GF-D8 (cell line): ENCODE measurements around the gene VOPP1.

Experiments
- DNase-seq: peaks from one replicate; lab custom pipeline; 2025; lab: John Stamatoyannopoulos, UW

VOPP1 gene

DNA sequence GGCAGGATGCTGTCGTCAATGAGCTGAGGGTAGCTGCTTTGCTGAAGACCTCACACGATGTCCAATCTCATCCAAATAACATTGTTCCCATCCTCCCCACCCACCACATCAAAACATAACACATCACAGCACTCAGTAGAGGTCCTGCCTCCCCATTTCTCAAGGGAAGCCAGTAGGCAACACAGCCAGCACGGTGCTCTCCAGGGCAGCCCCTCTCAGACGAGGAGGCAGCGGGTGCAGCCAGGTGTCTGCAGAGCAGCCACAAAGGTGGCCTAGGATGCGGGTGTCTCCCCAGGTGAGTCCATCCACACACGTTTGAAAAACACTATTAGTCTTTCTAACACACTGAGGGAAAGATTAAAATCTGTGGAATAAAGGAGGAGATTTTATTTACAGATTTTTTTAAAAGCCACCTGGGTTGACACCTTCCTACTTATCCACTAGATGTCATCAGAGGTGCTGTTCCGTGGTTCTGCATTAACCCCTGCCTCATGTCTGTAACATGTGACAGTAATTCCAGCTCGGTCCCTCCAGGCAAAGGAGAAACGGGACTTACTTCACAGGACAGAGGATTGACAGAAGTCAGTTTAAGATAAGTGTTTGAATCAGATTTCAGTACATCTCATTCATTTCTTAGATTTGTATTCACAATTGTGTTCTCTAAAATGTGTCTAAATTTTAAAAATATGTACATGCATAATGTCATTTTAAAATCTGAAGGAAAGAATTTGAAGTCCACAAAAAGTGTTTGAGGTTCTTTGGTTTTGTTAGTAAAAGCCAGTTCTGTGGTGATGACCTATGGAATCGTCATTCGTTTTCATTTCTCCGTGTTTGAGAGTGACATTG is 139.1 kb downstream of the VOPP1 start:
- DNase-seq, result peak; percentile 7

DNA sequence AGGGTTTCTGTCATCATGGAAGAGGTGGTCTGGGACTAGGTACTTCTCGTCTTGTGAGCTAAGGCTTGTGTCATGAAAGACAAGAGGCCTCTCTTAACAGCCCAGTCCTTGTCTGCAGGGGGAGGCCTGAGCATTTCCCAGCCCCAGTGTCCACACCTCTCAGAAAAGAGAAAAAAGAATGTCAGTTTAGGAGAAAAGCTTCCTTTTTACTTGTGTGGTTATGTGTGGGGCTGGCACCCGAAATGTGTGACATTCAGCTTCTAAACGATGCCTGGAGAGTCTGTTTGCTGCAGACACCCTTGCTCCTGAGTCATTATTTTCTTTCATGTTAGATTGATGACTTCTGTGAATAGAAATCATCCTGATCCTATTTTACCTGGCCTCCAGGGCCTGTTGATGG is 139.8 kb downstream of the VOPP1 start:
- no peak for DNase-seq

DNA sequence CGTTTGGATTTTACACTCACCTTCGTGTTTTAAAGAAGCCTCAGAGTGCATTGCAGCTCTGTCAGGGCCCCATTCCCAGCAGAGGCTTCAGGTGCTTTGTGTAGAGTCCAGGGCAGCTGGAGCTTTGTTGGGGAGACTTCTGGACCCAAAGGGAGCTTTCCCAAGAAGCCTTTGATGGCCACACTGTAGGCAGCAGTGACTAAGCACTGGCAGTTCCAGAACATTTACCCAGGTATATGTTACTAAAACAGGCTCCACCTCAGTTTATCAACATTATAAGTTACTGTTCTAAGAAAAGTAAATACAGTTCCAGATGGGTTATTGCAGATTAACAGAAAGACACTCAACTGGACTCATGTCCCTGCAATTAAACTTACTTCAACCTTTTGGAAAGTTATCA is 140.4 kb downstream of the VOPP1 start:
- DNase-seq, result no peak

DNA sequence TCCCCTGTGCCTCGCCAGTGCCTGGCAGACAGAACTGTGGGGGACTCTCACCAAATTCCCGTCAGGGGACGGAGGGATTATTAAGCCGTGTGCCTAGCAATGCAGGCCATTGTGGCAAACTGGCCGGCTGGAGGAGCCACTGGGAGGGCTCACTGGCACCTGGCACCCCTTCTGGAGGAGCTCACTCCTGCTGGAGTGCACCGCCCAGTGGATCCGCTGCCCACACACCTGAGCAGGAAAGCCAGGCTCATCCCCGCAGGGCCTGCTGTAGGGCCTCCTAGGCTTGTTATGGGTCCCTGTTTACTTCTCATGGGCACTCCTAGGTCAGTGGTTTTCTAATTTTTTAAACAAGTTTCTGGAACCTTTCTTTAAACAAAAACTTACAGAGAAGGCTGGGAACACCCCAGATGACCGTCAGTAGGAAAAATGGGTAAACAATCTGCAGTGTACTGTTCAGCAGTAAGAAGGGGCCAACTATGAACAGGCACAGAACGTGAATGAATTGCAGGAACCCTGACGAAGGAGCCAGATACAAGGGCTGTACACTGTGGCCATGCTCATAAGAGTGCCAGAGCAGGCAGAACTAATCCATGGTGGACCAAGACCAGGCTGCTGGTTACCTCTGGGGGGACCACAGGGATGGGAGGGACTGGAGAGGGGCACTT is 142.3 kb downstream of the VOPP1 start:
- no peak for DNase-seq

DNA sequence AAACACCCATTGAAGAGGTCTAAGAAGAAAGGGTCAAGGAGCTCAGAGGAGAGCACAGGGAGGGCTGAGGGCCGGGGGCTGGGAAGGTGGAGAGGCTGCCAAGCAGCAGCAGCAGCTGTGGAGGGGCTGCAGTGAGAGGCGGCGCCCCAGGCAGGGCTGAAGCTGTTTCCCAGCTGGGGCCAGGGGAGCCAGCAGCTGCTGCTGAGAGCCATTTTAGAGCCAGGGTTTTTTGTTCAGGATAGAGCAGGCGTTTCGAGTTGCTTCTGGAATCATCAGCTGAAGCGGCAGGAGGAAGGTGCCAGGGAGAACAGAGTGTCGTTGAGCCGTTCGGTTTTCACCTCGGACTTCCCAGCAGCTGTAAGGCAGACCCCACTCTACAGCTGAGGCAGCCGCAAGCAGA is 144.5 kb downstream of the VOPP1 start:
- no peak for DNase-seq

DNA sequence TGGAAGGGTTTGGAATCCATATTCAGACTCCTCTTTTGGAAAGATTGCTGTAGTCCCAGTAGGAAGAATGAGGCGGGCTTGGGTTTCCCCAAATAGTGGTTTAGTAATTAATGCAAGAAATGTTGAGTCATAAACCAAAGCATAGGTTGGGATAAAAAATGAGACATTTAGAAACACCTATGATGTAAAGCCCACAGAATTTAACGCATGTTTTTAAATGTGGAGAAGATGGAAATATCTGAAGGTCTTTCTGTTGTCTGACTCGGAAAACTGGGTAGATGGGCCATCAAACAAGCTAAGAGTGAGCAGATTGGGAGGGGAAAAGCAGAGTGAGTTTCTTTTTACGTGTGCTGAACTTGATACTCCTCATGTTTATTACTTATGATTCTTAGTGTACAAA is 145.0 kb downstream of the VOPP1 start:
- DNase-seq, result no peak

DNA sequence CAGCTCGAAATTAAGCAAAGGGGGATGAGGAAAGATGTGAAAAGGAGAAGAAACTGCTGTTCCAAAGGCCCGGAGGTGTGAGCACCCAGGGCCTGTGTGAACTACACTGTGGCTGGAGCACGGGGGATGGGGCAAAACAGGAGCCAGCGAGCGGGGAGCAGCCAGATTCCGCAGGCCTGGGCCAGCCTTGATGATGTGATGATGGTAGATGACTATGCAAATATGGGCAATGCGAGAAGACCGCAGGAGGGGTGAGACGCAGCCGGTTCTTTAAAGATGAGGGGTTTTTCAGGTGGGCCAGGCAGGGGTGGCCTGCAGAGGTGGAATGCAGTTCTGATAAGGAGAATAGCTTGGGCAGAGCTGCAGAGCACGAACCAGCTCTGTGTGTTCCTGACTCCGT is 145.6 kb downstream of the VOPP1 start:
- DNase-seq, result no peak

DNA sequence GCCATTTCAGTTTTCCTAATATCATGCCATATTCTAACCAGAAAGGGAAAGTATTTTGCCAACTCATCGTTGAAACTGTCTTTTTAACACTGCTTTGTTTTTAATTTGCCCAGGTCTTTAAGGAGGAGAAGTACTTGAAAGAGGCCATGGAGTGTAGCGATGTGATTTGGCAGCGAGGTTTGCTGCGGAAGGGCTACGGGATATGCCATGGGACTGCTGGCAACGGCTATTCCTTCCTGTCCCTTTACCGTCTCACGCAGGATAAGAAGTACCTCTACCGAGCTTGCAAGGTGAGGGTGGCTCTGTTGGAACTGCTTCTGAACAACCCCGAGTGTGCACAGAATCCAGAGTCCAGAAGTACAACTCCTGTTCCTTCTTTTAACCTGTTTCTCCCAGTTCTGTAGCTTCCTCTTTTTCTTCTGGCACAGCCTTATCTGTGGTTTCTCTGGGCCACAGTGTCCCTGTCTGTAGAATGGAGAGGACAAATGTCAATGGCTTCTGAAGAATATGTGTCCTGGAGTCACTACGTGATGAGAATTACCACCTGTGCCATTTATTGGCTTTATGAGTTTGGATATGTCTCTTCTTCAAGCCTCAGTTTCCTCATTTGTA is 147.1 kb downstream of the VOPP1 start:
- DNase-seq, result peak; percentile 49

DNA sequence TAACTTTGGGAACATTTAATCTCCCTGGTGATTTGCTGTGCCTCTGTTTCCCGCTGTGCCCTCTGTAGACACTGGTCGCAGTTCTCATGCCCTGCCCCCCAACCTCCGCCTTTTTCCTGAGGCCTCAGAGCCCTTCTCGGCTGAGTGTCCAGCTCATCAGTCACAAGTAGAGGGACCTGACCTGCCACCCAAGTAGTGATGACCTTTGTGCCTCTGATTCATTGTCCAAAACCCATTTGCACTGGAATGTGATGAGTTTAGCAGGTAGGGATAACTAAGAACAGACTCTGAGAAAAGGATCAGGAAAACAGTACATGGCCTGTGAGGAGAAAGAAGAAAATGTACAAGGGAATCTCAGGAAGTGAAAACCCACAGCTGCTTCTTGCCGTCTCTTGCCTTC is 148.4 kb downstream of the VOPP1 start:
- DNase-seq, result no peak

DNA sequence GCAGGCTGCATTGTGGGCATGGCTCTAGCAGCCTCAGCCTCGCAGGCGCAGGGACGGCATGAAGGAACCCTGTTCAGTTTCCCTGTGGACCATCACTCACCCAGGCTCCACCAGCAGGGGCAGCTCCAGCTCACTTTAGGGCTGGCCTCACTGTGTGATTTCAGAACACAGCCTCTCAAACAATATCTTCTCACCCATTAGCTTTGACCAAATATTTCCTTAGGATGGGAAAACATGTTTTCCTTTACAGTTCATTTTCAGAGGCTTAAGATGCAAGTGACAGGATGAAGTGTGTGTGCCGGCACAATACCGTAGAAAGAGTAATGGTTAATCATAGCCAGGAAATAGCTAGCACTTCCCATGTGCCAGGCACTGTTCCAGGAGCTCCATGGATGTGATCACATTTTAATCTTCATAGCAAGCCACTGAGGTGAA is 149.0 kb downstream of the VOPP1 start:
- no peak for DNase-seq
